GM21526 (cell line): ENCODE results near the gene GATAD2A.
"Not testable (repeated sequence)": the region's sequence is repeated elsewhere in the genome, so short reads cannot be mapped to it uniquely, and the experiment has no call there.

Experiments
- ATAC-seq: cut with Tn5 transposase; IDR thresholded peaks from one replicate; pipeline ENCODE4 v1.9.1; 2021; ENCODE audit warnings: moderate library complexity; ENCODE audit not compliant: unreplicated experiment, low FRiP score

GATAD2A gene

DNA sequence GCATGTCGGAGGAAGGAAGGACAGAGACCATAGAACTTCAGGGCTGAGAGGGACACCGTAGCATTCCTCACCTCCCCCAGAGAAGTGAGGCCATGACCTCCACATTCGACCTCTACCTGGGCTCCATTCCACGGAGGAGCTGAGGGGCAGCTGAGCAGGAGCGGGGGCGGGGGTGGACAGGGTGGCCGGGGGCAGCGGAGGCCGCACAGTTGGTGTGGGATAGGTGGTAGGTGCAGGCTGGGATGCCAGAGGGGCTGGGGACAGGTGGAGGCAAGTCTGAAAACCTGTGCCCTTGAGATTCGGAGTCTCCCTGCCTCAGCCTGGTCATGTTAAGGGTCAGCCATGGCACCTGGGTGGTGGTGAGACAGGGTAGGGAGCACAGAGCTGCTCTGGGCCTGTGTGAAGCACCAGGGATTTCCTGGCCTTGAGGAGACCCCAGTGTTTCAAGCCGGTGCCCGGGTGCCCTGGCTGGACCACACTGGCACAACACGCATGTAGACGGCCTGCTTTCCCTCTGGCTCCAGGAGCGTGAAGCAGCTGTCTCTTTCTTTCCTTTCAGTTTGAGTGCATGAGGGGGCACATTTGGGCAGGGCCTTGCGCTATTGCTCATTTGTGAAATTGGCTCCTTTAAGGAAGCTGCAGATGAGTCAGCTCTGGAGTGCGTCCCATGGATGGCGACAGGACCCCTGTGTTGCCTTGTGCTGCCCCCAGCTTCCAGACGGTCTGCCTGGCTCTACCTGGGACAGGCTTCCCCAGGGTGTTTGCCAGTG lies 58.1 kb downstream of the GATAD2A start:
- ATAC-seq, result no peak

GRCh38 chr19:19464339-19465098 lies 59.0 kb downstream of the GATAD2A start:
- no peak for ATAC-seq

DNA sequence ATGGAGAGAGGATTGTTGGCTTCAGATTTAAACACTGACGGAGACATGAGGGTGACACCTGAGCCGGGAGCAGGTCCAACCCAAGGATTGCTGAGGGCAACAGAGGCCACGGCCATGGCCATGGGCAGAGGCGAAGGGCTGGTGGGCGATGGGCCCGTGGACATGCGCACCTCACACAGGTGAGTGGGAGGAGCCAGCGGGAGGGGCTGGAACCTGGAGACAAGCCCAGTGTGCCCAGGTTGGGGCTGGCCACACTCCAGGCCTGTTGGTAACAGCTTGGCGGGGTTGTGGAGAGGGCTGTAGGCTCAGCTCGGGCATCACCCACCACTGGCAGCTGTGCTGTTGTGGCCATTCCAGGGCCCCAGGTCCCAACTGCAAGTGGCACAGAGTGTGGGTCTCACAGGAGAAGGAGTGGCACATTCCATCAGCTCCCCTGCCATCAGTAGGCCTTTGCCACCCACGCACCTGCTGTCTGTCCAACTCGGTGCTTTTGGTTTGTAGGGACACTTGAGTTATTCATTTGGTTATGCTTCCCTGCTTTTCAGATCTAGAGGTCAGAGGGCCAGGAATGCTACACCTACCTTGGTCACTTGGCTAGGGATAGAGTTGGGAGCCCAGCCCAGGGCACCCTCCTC lies 60.1 kb downstream of the GATAD2A start:
- no peak for ATAC-seq

- ATAC-seq, result no peak
Observed at GRCh38 chr19:19466201-19466600, 60.7 kb downstream of the GATAD2A start.

DNA sequence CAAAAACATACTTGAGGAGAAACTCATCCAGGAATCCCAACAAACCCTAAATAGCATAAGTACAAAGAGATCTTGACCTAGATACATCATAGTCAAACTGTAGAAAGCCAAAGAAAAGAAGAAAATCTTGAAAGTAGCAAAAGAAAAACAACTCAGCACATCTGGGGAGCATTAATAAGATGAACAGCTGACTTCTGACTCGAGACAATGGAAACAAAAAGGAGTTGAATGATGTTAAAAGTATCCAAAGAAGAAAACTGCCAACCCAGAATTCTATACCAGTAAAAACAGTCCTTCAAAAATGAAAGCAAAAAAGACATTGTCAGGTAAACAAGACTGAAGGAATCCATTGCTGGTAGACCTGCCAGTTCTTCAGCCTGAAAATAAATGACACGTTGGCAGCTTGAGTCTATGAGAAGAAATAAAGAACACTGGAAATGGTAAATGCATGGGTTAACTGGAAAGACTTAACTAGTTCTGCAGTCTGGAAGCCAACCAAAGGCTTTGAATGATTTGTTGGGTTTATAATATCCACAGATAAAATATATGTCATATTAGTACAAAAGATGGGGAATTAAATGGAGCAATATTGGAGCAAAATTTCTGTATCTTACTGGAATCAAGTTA lies 63.1 kb downstream of the GATAD2A start:
- no peak for ATAC-seq

- ATAC-seq, result no peak
Observed at GRCh38 chr19:19470579-19470978, 65.1 kb downstream of the GATAD2A start.

- ATAC-seq, result no peak
Observed at GRCh38 chr19:19471682-19472081, 66.2 kb downstream of the GATAD2A start.

GRCh38 chr19:19472106-19472505 lies 66.6 kb downstream of the GATAD2A start:
- ATAC-seq, result not testable (repeated sequence)

- ATAC-seq, result no peak
Observed at GRCh38 chr19:19475015-19475765, 69.7 kb downstream of the GATAD2A start.

DNA sequence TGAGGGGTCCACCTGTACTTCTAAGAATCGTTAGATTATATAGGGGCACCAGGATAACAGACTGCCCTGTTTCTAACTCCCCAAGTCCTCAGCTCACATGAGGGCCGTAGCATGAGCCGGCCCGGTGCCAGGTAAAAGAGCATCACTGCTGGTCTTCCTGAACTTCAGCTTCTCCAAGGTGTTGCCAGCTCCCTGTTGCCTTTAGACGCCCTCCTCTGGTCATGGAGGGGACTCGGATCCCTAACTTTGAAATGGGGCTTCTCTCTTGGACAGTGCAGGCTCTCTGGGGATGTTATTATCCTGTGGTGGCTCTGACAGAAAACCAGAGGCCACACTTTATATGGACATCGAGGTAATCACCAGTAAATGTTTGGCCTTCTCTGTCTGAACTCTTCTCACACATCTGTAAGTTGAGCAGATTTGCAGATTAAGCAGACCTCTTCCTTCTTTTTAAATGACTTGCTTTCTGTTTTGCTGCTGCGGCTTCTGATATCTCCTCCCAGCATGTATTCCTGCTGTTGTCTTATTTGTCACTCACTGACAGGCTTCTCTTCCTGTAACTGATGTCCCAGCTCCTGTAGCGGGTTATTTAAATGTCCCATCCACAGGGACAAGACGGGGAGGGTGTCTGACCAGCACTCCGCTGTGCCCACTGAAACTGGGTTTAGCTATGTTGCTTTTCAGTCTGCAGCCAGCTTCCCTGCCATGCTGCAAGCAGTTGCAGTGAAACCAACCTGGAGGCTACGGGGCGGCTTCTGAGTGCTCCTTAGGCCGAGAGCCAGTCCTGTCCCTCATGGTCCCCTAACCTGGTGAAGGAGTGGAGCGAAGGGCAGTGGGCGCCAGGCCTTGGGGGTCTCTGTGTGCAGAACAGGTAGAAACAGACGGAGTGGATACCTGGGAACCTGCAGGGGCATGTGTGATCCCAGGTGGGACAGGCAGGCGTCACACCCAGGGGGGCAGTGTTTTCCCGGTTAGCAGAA lies 70.7 kb downstream of the GATAD2A start:
- ATAC-seq, result no peak

DNA sequence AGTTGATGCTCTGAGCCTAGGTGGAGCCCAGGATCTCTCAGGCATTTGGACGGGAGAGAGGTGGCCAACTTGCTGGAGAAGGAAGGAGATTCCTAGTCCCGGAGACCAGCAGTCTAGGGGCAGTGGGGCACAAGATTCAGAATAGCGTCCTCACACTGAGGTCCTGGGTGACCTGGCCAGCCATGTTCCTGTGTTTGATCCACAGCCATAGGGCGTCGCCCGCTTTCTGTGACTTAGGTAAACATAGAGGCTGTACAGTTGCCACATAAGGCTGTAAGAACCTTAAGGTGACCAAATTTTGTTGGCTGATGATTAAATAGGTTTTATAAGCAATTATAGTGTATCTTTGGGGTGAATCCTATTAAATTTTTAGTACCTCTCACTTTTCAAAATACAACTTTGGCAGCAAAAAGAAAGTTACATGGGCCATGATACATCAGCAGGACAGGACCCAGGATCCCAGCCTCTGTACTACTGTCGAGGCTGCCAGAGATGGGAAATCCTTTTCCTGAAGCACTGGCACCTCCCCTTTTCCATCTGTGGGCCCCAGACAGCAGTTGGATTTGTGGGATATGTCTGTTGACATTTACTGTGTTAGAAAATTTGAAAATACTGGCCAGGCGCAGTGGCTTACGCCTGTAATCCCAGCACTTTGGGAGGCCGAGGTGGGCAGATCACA lies 72.4 kb downstream of the GATAD2A start:
- ATAC-seq, result no peak

- ATAC-seq, result no peak
Observed at GRCh38 chr19:19480688-19481087, 75.2 kb downstream of the GATAD2A start.

DNA sequence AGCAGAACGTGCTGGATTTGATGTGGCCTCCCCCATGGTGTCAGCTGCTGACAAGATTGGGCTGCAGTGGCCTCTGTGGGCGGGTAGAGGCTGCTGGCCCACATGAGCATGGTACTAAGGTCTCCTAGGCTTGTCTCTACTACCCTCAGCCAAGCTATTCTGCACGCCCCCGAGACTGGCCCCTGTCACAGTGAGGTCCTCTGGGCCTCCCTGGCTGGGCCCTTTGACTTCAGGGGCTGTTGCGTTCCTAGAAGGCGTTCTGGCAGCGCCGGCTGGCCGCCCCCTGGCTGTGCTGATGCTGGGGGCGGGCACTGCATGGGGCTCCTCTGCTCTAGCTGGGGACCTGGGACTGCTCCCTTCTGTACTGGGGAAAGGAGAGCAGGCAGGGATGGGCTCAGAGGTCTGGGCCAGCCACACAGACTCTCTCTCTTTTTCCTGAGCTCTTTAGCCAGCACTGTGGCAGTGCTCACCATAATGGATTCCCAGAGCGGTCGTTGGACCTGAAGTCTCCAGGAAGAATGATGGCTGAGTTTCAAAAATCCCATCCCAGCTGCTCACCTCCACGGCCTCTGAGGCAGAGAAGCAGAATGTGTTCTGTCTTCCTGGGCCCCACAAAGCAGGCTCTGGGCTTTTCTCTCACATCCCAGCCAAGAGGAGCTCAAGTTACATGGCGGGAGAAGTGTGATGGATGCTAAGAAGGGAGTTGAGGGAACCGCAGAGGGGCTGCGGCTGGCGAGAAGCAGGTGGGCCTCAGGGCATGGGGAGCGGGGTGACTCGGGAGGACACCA lies 77.5 kb downstream of the GATAD2A start:
- ATAC-seq, result no peak

- no peak for ATAC-seq
Observed at GRCh38 chr19:19485161-19485997, 79.9 kb downstream of the GATAD2A start.

DNA sequence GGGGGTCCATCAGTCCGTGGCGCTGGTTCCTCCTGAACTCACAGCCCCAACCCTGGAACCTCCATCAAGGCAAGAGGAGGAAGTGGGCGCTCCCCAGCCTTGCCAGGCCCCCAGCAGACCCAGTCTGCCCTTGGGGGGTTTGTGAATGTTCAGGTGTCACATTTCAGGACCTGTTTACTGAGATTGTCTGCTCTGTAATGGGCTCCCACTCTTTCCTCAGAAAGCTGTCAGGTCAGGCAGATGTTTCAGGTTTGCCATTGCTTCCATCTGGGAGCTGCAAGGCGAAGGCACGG lies 80.5 kb downstream of the GATAD2A start:
- ATAC-seq, result no peak

DNA sequence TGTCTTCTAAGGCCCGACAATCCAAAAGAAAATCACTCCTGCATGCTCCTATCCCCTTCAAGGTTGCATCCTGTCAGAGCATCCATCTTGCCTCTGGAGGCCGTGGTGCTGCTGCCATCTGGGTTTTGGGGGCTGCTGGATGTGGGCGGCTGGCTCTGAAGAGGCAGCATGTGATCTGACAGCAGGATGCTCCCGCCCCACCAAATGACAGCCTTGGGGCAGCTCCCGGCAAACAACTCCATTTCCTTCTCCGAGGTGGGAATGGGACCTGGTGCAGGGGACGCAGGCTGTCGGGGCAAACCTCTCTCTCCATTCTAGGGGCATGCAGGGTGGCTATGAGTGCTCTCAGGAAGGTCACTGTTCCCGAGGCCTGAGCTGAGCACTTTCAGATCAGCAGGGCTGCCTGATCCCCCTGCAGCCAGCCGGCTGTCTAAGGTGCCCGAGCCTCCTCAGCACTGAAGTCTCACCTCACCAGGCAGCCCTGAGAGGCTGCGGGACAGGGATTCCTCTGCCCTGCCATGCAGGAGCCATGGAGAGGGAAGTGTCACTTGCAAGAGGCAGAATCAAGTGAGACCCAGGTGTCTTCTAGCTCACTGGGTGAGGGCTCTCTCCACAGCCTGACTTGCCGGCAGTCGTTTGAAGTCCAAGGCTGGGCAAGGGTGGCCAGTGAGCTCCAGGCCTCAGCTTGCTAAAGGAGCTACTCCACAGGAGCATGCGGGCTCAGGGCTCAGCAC lies 81.0 kb downstream of the GATAD2A start:
- ATAC-seq, result no peak
